K562 (cell line): ENCODE measurements around the gene ERRFI1. TPM values are rescaled to one million over a fixed set of nuclear protein-coding genes. Genes with fewer than 3 reads are reported as not detected.

Experiments
- ATAC-seq: fragments of 200-7000 bp; cut with Tn5 transposase; 3 replicates; pipeline ENCODE4 v1.9.1; 2020; ENCODE audit warnings: moderate library complexity
- BruUV-seq: library from RNA; stranded (reverse); fragments of 400-500 nt; replicated peaks from 2 replicates; lab custom pipeline; 2021; lab: Mats Ljungman, UMichigan
- CTCF ChIA-PET: fragments of 300-600 bp; formaldehyde crosslinking; extraction: SDS; loops from one replicate; lab custom pipeline; 2021; ENCODE audit warnings: low intra/inter-chr PET ratio; lab: Yijun Ruan, JAX
- POLR2A ChIA-PET: fragments of 300-600, 350-650 bp; sonication (Branson Sonifier 250); formaldehyde crosslinking; extraction: SDS; loops from one replicate; lab custom pipeline; 2021; ENCODE audit warnings: antibody characterized with exemption, inconsistent platforms; lab: Yijun Ruan, JAX
- DNase-seq, 4 experiments: peaks; one replicate each; pipeline versions ENCODE4 v3.0.0 to v3.0.0-alpha.2; 2011 to 2018; ENCODE audit warnings: low spot score in 3 of 4, mixed read lengths in 3 of 4; ENCODE audit errors: extremely low read depth in 1 of 4
- FAIRE-seq: peaks from 2 replicates; lab custom pipeline; 2011; peaks lifted over from hg19 to GRCh38; lab: Jason Lieb, UNC
- H2AFZ ChIP-seq: 2 replicates; pipeline ENCODE4 v1.6.0; 2011; ENCODE audit warnings: low read depth, low read length, control low read depth, inconsistent platforms
- H3K27ac ChIP-seq: fragments of 200-600 bp; 3 replicates; pipeline ENCODE4 v1.8.0; 2011; ENCODE audit warnings: low read depth, mild to moderate bottlenecking, control low read depth, inconsistent platforms, low read length, moderate library complexity, mixed read lengths; ENCODE audit errors: extremely low read depth
- H3K27me3 ChIP-seq, 2 experiments: fragments of 300-600 bp in 1 of 2; 2 replicates in 1 of 2; 3 replicates in 1 of 2; pipeline versions ENCODE4 v1.6.0 to v1.8.0; 2011; ENCODE audit warnings: inconsistent platforms in 2 of 2, low read length in 2 of 2, mild to moderate bottlenecking in 1 of 2, mixed read lengths in 1 of 2, moderate library complexity in 1 of 2; ENCODE audit not compliant: control insufficient read depth in 2 of 2, insufficient read depth in 2 of 2
- H3K36me3 ChIP-seq: fragments of 300-600 bp; 3 replicates; pipeline ENCODE4 v1.8.0; 2011; ENCODE audit warnings: mild to moderate bottlenecking, low read length, inconsistent platforms; ENCODE audit not compliant: control insufficient read depth, insufficient read depth
- H3K4me1 ChIP-seq, 2 experiments: fragments of 200-600 bp in 1 of 2; replicated peaks in 1 of 2; 2 replicates in 1 of 2; 3 replicates in 1 of 2; pipeline versions ENCODE4 v1.5.1 to v1.8.0; 2011; ENCODE audit warnings: inconsistent platforms in 2 of 2, low read length in 2 of 2, mild to moderate bottlenecking in 1 of 2, mixed read lengths in 1 of 2, moderate library complexity in 1 of 2; ENCODE audit not compliant: control insufficient read depth in 2 of 2, insufficient read depth in 2 of 2
- H3K4me2 ChIP-seq: 2 replicates; pipeline ENCODE4 v1.6.1; 2011; ENCODE audit warnings: low read length, control low read depth, inconsistent platforms, mixed read lengths; ENCODE audit not compliant: insufficient read depth
- H3K4me3 ChIP-seq: fragments of 200-600 bp; sonication (generic), shearing (Covaris generic); 2 replicates; pipeline ENCODE4 v1.5.1; 2016; ENCODE audit warnings: control low read depth, inconsistent platforms
- H3K79me2 ChIP-seq: fragments of 200-600 bp; 3 replicates; pipeline ENCODE4 v1.8.0; 2011; ENCODE audit warnings: low read length, inconsistent platforms; ENCODE audit not compliant: control insufficient read depth, insufficient read depth
- H3K9ac ChIP-seq, 2 experiments: 2 replicates each; pipeline versions ENCODE4 v1.6.0 to v1.6.1; 2011; ENCODE audit warnings: low read depth in 2 of 2, low read length in 2 of 2, control low read depth in 1 of 2, inconsistent platforms in 1 of 2, mild to moderate bottlenecking in 1 of 2, mixed read lengths in 1 of 2; ENCODE audit not compliant: insufficient read depth in 1 of 2
- H3K9me1 ChIP-seq: one replicate; pipeline ENCODE4 v1.6.0; 2011; ENCODE audit warnings: inconsistent platforms, mild to moderate bottlenecking, low read length, moderate library complexity; ENCODE audit not compliant: control insufficient read depth, insufficient read depth
- H3K9me3 ChIP-seq: replicated peaks from 2 replicates; pipeline ENCODE4 v1.5.1; 2011; ENCODE audit warnings: low read depth, low read length, inconsistent platforms; ENCODE audit not compliant: control insufficient read depth, insufficient read depth
- H4K20me1 ChIP-seq: replicated peaks from 2 replicates; pipeline ENCODE4 v1.6.1; 2011; ENCODE audit warnings: low read length, inconsistent platforms, mixed read lengths; ENCODE audit not compliant: control insufficient read depth, insufficient read depth
- AFF4 ChIP-seq: sonication (generic); formaldehyde crosslinking; IDR thresholded peaks from 2 replicates; pipeline ENCODE4 v1.8.0; 2023; ENCODE audit warnings: mild to moderate bottlenecking, missing genetic modification reagents
- CBX8 ChIP-seq: fragments of 200-600 bp; sonication (generic); IDR thresholded peaks from 2 replicates; pipeline ENCODE4 v1.6.1; 2012; ENCODE audit warnings: borderline replicate concordance, mixed run types, low read depth, mild to moderate bottlenecking, moderate library complexity, mixed read lengths, low read length, control low read depth, inconsistent platforms; ENCODE audit not compliant: poor library complexity, severe bottlenecking; ENCODE audit errors: extremely low read depth
- DLX4 ChIP-seq: fragments of 250-450 bp; sonication (Bioruptor Pico); IDR thresholded peaks from 2 replicates; pipeline ENCODE4 v1.6.1; 2021; ENCODE audit warnings: mild to moderate bottlenecking
- EHMT2 ChIP-seq: fragments of 450-650 bp; IDR thresholded peaks from 2 replicates; pipeline ENCODE4 v1.6.1; 2018; ENCODE audit warnings: antibody characterized with exemption
- FIP1L1 ChIP-seq: fragments of 200-400 bp; formaldehyde crosslinking; IDR thresholded peaks from 2 replicates; pipeline ENCODE4 v1.6.1; 2018; ENCODE audit warnings: mild to moderate bottlenecking, low read depth, low read length; ENCODE audit not compliant: poor library complexity, severe bottlenecking
- ILK ChIP-seq: fragments of 450-650 bp; IDR thresholded peaks from 2 replicates; pipeline ENCODE4 v1.6.1; 2016; ENCODE audit warnings: missing genetic modification characterization, low read depth, mild to moderate bottlenecking, missing compliant biosample characterization, moderate library complexity, borderline replicate concordance
- KDM2B ChIP-seq: fragments of 250-450 bp; sonication (Bioruptor Pico); IDR thresholded peaks from 2 replicates; pipeline ENCODE4 v1.8.0; 2021; ENCODE audit warnings: mild to moderate bottlenecking, moderate library complexity
- MLLT1 ChIP-seq, 2 experiments: fragments of 450-650 bp; IDR thresholded peaks; 2 replicates each; pipeline ENCODE4 v1.6.1; 2016
- NCOR1 ChIP-seq: fragments of 450-650 bp; IDR thresholded peaks from 2 replicates; pipeline ENCODE4 v1.6.1; 2016; ENCODE audit warnings: mild to moderate bottlenecking, moderate library complexity
- POLR3A ChIP-seq: IDR thresholded peaks from 2 replicates; pipeline ENCODE4 v1.6.1; 2011; ENCODE audit warnings: borderline replicate concordance, mild to moderate bottlenecking, moderate library complexity; ENCODE audit not compliant: insufficient read length, insufficient read depth; ENCODE audit errors: extremely low read depth
- POLR3G ChIP-seq: IDR thresholded peaks from 2 replicates; pipeline ENCODE4 v1.6.1; 2011; ENCODE audit not compliant: insufficient read length, insufficient replicate concordance; ENCODE audit errors: extremely low read depth
- RBM22 ChIP-seq: fragments of 200-400 bp; formaldehyde crosslinking; IDR thresholded peaks from 2 replicates; pipeline ENCODE4 v1.6.1; 2018; ENCODE audit warnings: low read length, low read depth; ENCODE audit not compliant: poor library complexity, severe bottlenecking
- RFX1 ChIP-seq: fragments of 450-650 bp; IDR thresholded peaks from 2 replicates; pipeline ENCODE4 v1.6.1; 2016; ENCODE audit warnings: mild to moderate bottlenecking, moderate library complexity
- TEAD1 ChIP-seq, 2 experiments: fragments of 450-650 bp in 1 of 2; sonication (generic) in 1 of 2; formaldehyde crosslinking; IDR thresholded peaks; 2 replicates each; pipeline versions ENCODE4 v1.4.0 to v1.8.0; 2020 to 2022; ENCODE audit warnings: mild to moderate bottlenecking in 2 of 2, missing genetic modification reagents in 1 of 2
- ZBTB8A ChIP-seq: fragments of 450-650 bp; IDR thresholded peaks from 2 replicates; pipeline ENCODE4 v1.6.1; 2018; ENCODE audit warnings: mild to moderate bottlenecking, moderate library complexity; ENCODE audit not compliant: partially characterized antibody
- WGBS: fragments of 100-300 bp; shearing (Covaris generic); methylation state at CpG from one replicate; pipeline ENCODE4 v1.1.6; 2016; ENCODE audit warnings: low coverage, mixed read lengths; ENCODE audit not compliant: insufficient coverage; ENCODE audit errors: missing lambda C conversion rate; 5-methylcytosine and 5-hydroxymethylcytosine counted together
- in situ Hi-C: fragments of 300-500 bp; cut with MboI; formaldehyde crosslinking; loops from 4 replicates; pipeline ENCODE4 v1.15.0; 2018; ENCODE audit warnings: inconsistent platforms, mixed read lengths
- intact Hi-C: fragments of 100-400 bp; cut with micrococcal nuclease; formaldehyde crosslinking; loops from 2 replicates; pipeline ENCODE4 v1.14.2; 2022
- polyA plus RNA-seq, 8 experiments: library from polyadenylated mRNA; depleted of rRNA in 4 of 8; stranded (reverse) in 5 of 8; unstranded in 3 of 8; fragments of >200 nt; fragmentation: Nextera tagmentation in 2 of 8; fragmentation: Illumina TruSeq in 1 of 8; extraction: Ambion mirVana in 2 of 8; extraction: Trizol in 1 of 8; gene quantifications; 2 replicates each; pipeline versions ENCODE4 v1.2.1 to v1.2.3, GENCODE V29; 2011 to 2014; ENCODE audit warnings: inconsistent platforms in 1 of 8, missing spikeins in 1 of 8
- total RNA-seq, 7 experiments: library from RNA; depleted of rRNA in 6 of 7; stranded (reverse); fragments of >200 nt in 6 of 7; fragmentation: Illumina TruSeq in 2 of 7; extraction: Trizol in 2 of 7; gene quantifications; 2 replicates each; pipeline versions ENCODE4 v1.2.1 to v1.2.3, GENCODE V29; 2011 to 2021; ENCODE audit warnings: low replicate concordance in 1 of 7

The ERRFI1 gene
- total and polyA plus RNA-seq, 9 of the 15 experiments (the other 6 are each of a cell fraction or from before 2014, with no cell fraction given), result 0.67 to 4.4 (median 1.1) TPM

GRCh38 chr1:8027748-8028570 lies 1.9 kb upstream of the ERRFI1 start:
- no peaks in the 10 kb centered on the region for H3K36me3 ChIP-seq
- H3K9me3 ChIP-seq, result no peaks in the 10 kb centered on the region
- no peak for ATAC-seq
- no peak overlapping the region for H3K4me2 ChIP-seq
- in situ Hi-C loops (no loop called here), intact Hi-C loops (no loop called here)
- H4K20me1 ChIP-seq, result peaks cover 6% of the 10 kb centered on the region
- H3K27ac ChIP-seq, result no peak overlapping the region
- ChIA-PET CTCF (no interaction called here), POLR2A (interaction anchor here (0.6 to 1.0 kb wide), 4 partner anchors 287 to 295 kb away, joined by 3 read pairs; no protein-coding TSS in a partner anchor)
- H3K27me3 ChIP-seq, result peaks cover 28 to 40% of the 10 kb centered on the region in 2 experiments
- no peaks in the 10 kb centered on the region for H3K9me1 ChIP-seq
- no peak for FAIRE-seq
- no peak overlapping the region for H3K4me3 ChIP-seq
- no peaks in the 10 kb centered on the region for H3K79me2 ChIP-seq
- no peak for DNase-seq
- H3K4me1 ChIP-seq, result peaks cover 5 to 16% of the 10 kb centered on the region in 2 experiments; a peak in 3 of 5 replicates
- no peak overlapping the region for H2AFZ ChIP-seq
- BruUV-seq, result no TSS peak
- WGBS, result 8% methylated on average over 8 of the region's 8 CpGs
- H3K9ac ChIP-seq, result no peak overlapping the region
- TF ChIP-seq CBX8 (peak; percentile 94), FIP1L1 (no peak), EHMT2 (no peak), KDM2B (CRISPR knock-in tag) (no peak), NCOR1 (no peak), ILK (tag) (no peak), RFX1 (peak; percentile 58), MLLT1 (IDR thresholded peaks at IDR 0.05) (no peak), DLX4 (CRISPR knock-in tag) (no peak), ZBTB8A (no peak), RBM22 (no peak), AFF4 (CRISPR knock-in tag) (no peak), TEAD1 (CRISPR knock-in tag; IDR thresholded peaks at IDR 0.05) (no peak), POLR3A (no peak), POLR3G (no peak)
